HG03097 (cell line): ENCODE data around the gene UBL7.

Experiments used
- ATAC-seq: cut with Tn5 transposase; IDR thresholded peaks from one replicate; pipeline ENCODE4 v1.9.1; 2021; ENCODE audit not compliant: unreplicated experiment, low FRiP score

The UBL7 gene

GRCh38 chr15:74411686-74412085 lies 49.3 kb downstream of the UBL7 start:
- no peak for ATAC-seq

- no peak for ATAC-seq
These were observed 50.5 kb downstream of the UBL7 start for GRCh38 chr15:74410502-74410901.

- ATAC-seq: no peak
These were observed 51.7 kb downstream of the UBL7 start for GRCh38 chr15:74409225-74409624.

- ATAC-seq: no peak
These were observed 52.1 kb downstream of the UBL7 start for GRCh38 chr15:74408815-74409214.

GRCh38 chr15:74408385-74408784 lies 52.6 kb downstream of the UBL7 start:
- no peak for ATAC-seq

- no peak for ATAC-seq
These were observed 53.8 kb downstream of the UBL7 start for GRCh38 chr15:74406992-74407705.

- ATAC-seq: no peak
These were observed 54.4 kb downstream of the UBL7 start for GRCh38 chr15:74406517-74406916.

GRCh38 chr15:74405823-74406222 lies 55.1 kb downstream of the UBL7 start:
- no peak for ATAC-seq

- peak; percentile 29 for ATAC-seq
These were observed 56.9 kb downstream of the UBL7 start for GRCh38 chr15:74403991-74404563.

- peak; percentile 5 for ATAC-seq
These were observed 57.4 kb downstream of the UBL7 start for GRCh38 chr15:74403588-74403919.

- ATAC-seq: peak; percentile 29
These were observed 57.9 kb downstream of the UBL7 start for GRCh38 chr15:74402873-74403587.

- no peak for ATAC-seq
These were observed 58.6 kb downstream of the UBL7 start for GRCh38 chr15:74402337-74402841.

GRCh38 chr15:74400915-74401757 lies 59.8 kb downstream of the UBL7 start:
- ATAC-seq: no peak

GRCh38 chr15:74400313-74400860 lies 60.6 kb downstream of the UBL7 start:
- no peak for ATAC-seq

- no peak for ATAC-seq
These were observed 61.2 kb downstream of the UBL7 start for GRCh38 chr15:74399511-74400312.

- ATAC-seq: no peak
These were observed 61.9 kb downstream of the UBL7 start for GRCh38 chr15:74399100-74399499.

- ATAC-seq: no peak
These were observed 62.8 kb downstream of the UBL7 start for GRCh38 chr15:74398183-74398582.

- ATAC-seq: no peak
These were observed 63.5 kb downstream of the UBL7 start for GRCh38 chr15:74397239-74398068.
